Stimulated activated naive CD8-positive, alpha-beta T cell treated with anti-CD3 and anti-CD28 coated beads, Interleukin-15, Interleukin-2, amounts not matched to agents 100 ng/mL and 50 ng/mL, for 24 hours (primary cell): ENCODE results near the gene CPM.
"Not testable (repeated sequence)": the region's sequence is repeated elsewhere in the genome, so short reads cannot be mapped to it uniquely, and the experiment has no call there.

Experiments used
- H3K27ac Mint-ChIP-seq: one replicate; pipeline ENCODE4 v1.8.0; 2021; ENCODE audit warnings: mild to moderate bottlenecking, mixed read lengths
- H3K27me3 Mint-ChIP-seq: one replicate; pipeline ENCODE4 v1.8.0; 2021; ENCODE audit warnings: mixed read lengths
- H3K36me3 Mint-ChIP-seq: one replicate; pipeline ENCODE4 v1.8.0; 2021; ENCODE audit warnings: low read depth, mixed read lengths
- H3K4me1 Mint-ChIP-seq: one replicate; pipeline ENCODE4 v1.8.0; 2021; ENCODE audit warnings: low read depth, mixed read lengths
- H3K4me3 Mint-ChIP-seq: one replicate; pipeline ENCODE4 v1.8.0; 2021; ENCODE audit warnings: mild to moderate bottlenecking, mixed read lengths
- H3K9me3 Mint-ChIP-seq: one replicate; pipeline ENCODE4 v1.8.0; 2021; ENCODE audit warnings: mixed read lengths

Gene CPM

GRCh38 chr12:68866950-68867349, 66.0 kb downstream of the CPM start:
- no peaks in the 10 kb centered on the region for H3K9me3 Mint-ChIP-seq
- H3K4me3 Mint-ChIP-seq: no peak overlapping the region
- H3K4me1 Mint-ChIP-seq: peaks cover 4% of the 10 kb centered on the region
- no peak overlapping the region for H3K27ac Mint-ChIP-seq
- H3K27me3 Mint-ChIP-seq: no peaks in the 10 kb centered on the region
- peaks cover 7% of the 10 kb centered on the region for H3K36me3 Mint-ChIP-seq

- Mint-ChIP-seq H3K27ac (no peak overlapping the region), H3K36me3 (no peaks in the 10 kb centered on the region), H3K4me1 (peaks cover 4% of the 10 kb centered on the region)
Observed at GRCh38 chr12:68865399-68866164, 67.4 kb downstream of the CPM start.

GRCh38 chr12:68864604-68865003, 68.4 kb downstream of the CPM start:
- no peak overlapping the region for H3K27ac Mint-ChIP-seq
- no peaks in the 10 kb centered on the region for H3K36me3 Mint-ChIP-seq
- H3K9me3 Mint-ChIP-seq: no peaks in the 10 kb centered on the region
- no peak overlapping the region for H3K4me3 Mint-ChIP-seq
- H3K4me1 Mint-ChIP-seq: peaks cover 4% of the 10 kb centered on the region
- H3K27me3 Mint-ChIP-seq: no peaks in the 10 kb centered on the region

More at GRCh38 chr12:68865399-68866164, 67.4 kb downstream of the CPM start:
- H3K27me3 Mint-ChIP-seq: no peaks in the 10 kb centered on the region
- no peaks in the 10 kb centered on the region for H3K9me3 Mint-ChIP-seq
- H3K4me3 Mint-ChIP-seq: no peak overlapping the region

GRCh38 chr12:68863886-68864454, 69.0 kb downstream of the CPM start:
- not testable (repeated sequence) for H3K4me3 Mint-ChIP-seq, H3K27me3 Mint-ChIP-seq

GRCh38 chr12:68863109-68863770, 69.7 kb downstream of the CPM start:
- H3K4me1 Mint-ChIP-seq: peaks cover 4% of the 10 kb centered on the region
- no peak overlapping the region for H3K27ac Mint-ChIP-seq
- H3K27me3 Mint-ChIP-seq: no peaks in the 10 kb centered on the region
- H3K36me3 Mint-ChIP-seq: no peaks in the 10 kb centered on the region
- no peaks in the 10 kb centered on the region for H3K9me3 Mint-ChIP-seq
- no peak overlapping the region for H3K4me3 Mint-ChIP-seq

More at GRCh38 chr12:68863886-68864454, 69.0 kb downstream of the CPM start:
- not testable (repeated sequence) for H3K4me1 Mint-ChIP-seq, H3K27ac Mint-ChIP-seq, H3K9me3 Mint-ChIP-seq, H3K36me3 Mint-ChIP-seq

- Mint-ChIP-seq H3K36me3 (no peaks in the 10 kb centered on the region), H3K9me3 (no peaks in the 10 kb centered on the region), H3K4me1 (peaks cover 4% of the 10 kb centered on the region), H3K27me3 (no peaks in the 10 kb centered on the region), H3K27ac (no peak overlapping the region), H3K4me3 (no peak overlapping the region)
Observed at GRCh38 chr12:68861890-68862289, 71.1 kb downstream of the CPM start.

GRCh38 chr12:68856510-68856909, 76.5 kb downstream of the CPM start:
- no peaks in the 10 kb centered on the region for H3K27me3 Mint-ChIP-seq
- no peaks in the 10 kb centered on the region for H3K4me1 Mint-ChIP-seq
- peaks cover 16% of the 10 kb centered on the region for H3K36me3 Mint-ChIP-seq
- no peaks in the 10 kb centered on the region for H3K9me3 Mint-ChIP-seq
- H3K27ac Mint-ChIP-seq: no peak overlapping the region
- no peak overlapping the region for H3K4me3 Mint-ChIP-seq

GRCh38 chr12:68855771-68856170, 77.2 kb downstream of the CPM start:
- Mint-ChIP-seq H3K4me3 (no peak overlapping the region), H3K27me3 (no peaks in the 10 kb centered on the region), H3K9me3 (no peaks in the 10 kb centered on the region), H3K36me3 (peaks cover 16% of the 10 kb centered on the region), H3K27ac (no peak overlapping the region), H3K4me1 (no peaks in the 10 kb centered on the region)

- Mint-ChIP-seq H3K4me3 (no peak overlapping the region), H3K27ac (no peak overlapping the region), H3K4me1 (no peaks in the 10 kb centered on the region), H3K27me3 (no peaks in the 10 kb centered on the region), H3K36me3 (peaks cover 16% of the 10 kb centered on the region), H3K9me3 (no peaks in the 10 kb centered on the region)
Observed at GRCh38 chr12:68855111-68855510, 77.9 kb downstream of the CPM start.

- Mint-ChIP-seq H3K4me3 (no peak overlapping the region), H3K4me1 (no peaks in the 10 kb centered on the region), H3K27ac (no peak overlapping the region), H3K27me3 (no peaks in the 10 kb centered on the region), H3K9me3 (no peaks in the 10 kb centered on the region), H3K36me3 (peaks cover 16% of the 10 kb centered on the region)
Observed at GRCh38 chr12:68854554-68854953, 78.4 kb downstream of the CPM start.

GRCh38 chr12:68854078-68854468, 78.9 kb downstream of the CPM start:
- Mint-ChIP-seq H3K9me3 (no peaks in the 10 kb centered on the region), H3K4me1 (no peaks in the 10 kb centered on the region), H3K36me3 (peaks cover 16% of the 10 kb centered on the region), H3K27me3 (no peaks in the 10 kb centered on the region), H3K4me3 (no peak overlapping the region), H3K27ac (no peak overlapping the region)

GRCh38 chr12:68853396-68854077, 79.4 kb downstream of the CPM start:
- Mint-ChIP-seq H3K27me3 (no peaks in the 10 kb centered on the region), H3K4me3 (no peak overlapping the region), H3K36me3 (peaks cover 16% of the 10 kb centered on the region), H3K9me3 (no peaks in the 10 kb centered on the region), H3K4me1 (no peaks in the 10 kb centered on the region), H3K27ac (no peak overlapping the region)

GRCh38 chr12:68851592-68852306, 81.2 kb downstream of the CPM start:
- H3K27me3 Mint-ChIP-seq: no peaks in the 10 kb centered on the region
- H3K9me3 Mint-ChIP-seq: no peaks in the 10 kb centered on the region
- no peak overlapping the region for H3K4me3 Mint-ChIP-seq
- H3K4me1 Mint-ChIP-seq: no peaks in the 10 kb centered on the region
- H3K36me3 Mint-ChIP-seq: peaks cover 16% of the 10 kb centered on the region
- H3K27ac Mint-ChIP-seq: no peak overlapping the region

GRCh38 chr12:68850390-68850789, 82.6 kb downstream of the CPM start:
- Mint-ChIP-seq H3K27ac (no peak overlapping the region), H3K36me3 (peaks cover 12% of the 10 kb centered on the region), H3K9me3 (no peaks in the 10 kb centered on the region), H3K4me3 (no peak overlapping the region), H3K4me1 (no peaks in the 10 kb centered on the region), H3K27me3 (no peaks in the 10 kb centered on the region)
